Trophoblast cell (in vitro differentiated cells and primary cell): Measurements from ENCODE around the gene SYNJ1.

Source experiments
- DNase-seq, 2 donors: peaks; one replicate each; pipeline ENCODE4 v3.0.0-alpha.2; 2016
- H2AFZ ChIP-seq: 2 replicates; pipeline ENCODE4 v1.6.1; 2013; ENCODE audit warnings: low read length, moderate library complexity, mild to moderate bottlenecking; ENCODE audit not compliant: insufficient read depth, poor library complexity
- H2AK5ac ChIP-seq: 2 replicates; pipeline ENCODE4 v1.6.1; 2013; ENCODE audit warnings: mild to moderate bottlenecking, low read length
- H2BK120ac ChIP-seq: 2 replicates; pipeline ENCODE4 v1.6.1; 2013; ENCODE audit warnings: low read length, mild to moderate bottlenecking, moderate library complexity; ENCODE audit not compliant: insufficient read depth, poor library complexity
- H2BK12ac ChIP-seq: 2 replicates; pipeline ENCODE4 v1.6.1; 2013; ENCODE audit warnings: mild to moderate bottlenecking, low read length, moderate library complexity
- H2BK5ac ChIP-seq: 2 replicates; pipeline ENCODE4 v1.6.1; 2013; ENCODE audit warnings: low read length, low read depth, moderate library complexity, mild to moderate bottlenecking; ENCODE audit not compliant: poor library complexity
- H3K14ac ChIP-seq: 2 replicates; pipeline ENCODE4 v1.6.1; 2013; ENCODE audit warnings: mild to moderate bottlenecking, low read length
- H3K18ac ChIP-seq: 2 replicates; pipeline ENCODE4 v1.6.1; 2013; ENCODE audit warnings: mild to moderate bottlenecking, low read length
- H3K23ac ChIP-seq: 2 replicates; pipeline ENCODE4 v1.6.1; 2013; ENCODE audit warnings: low read length
- H3K27ac ChIP-seq: 2 replicates; pipeline ENCODE4 v1.5.1; 2013; ENCODE audit warnings: low read depth, mild to moderate bottlenecking, inconsistent platforms, low read length, moderate library complexity
- H3K27me3 ChIP-seq: 2 replicates; pipeline ENCODE4 v1.6.1; 2013; ENCODE audit warnings: inconsistent platforms, mild to moderate bottlenecking, low read length, moderate library complexity; ENCODE audit not compliant: insufficient read depth
- H3K36me3 ChIP-seq, 2 experiments: 1 replicate in 1 of 2; 2 replicates in 1 of 2; pipeline ENCODE4 v1.6.1; 2013; ENCODE audit warnings: low read length in 2 of 2, mild to moderate bottlenecking in 2 of 2, moderate library complexity in 1 of 2; ENCODE audit not compliant: insufficient read depth in 2 of 2, control insufficient read depth in 1 of 2
- H3K4ac ChIP-seq: 2 replicates; pipeline ENCODE4 v1.6.1; 2013; ENCODE audit warnings: low read depth, mild to moderate bottlenecking, low read length, moderate library complexity
- H3K4me1 ChIP-seq, 2 experiments: 1 replicate in 1 of 2; 2 replicates in 1 of 2; pipeline ENCODE4 v1.6.1; 2013; ENCODE audit warnings: low read length in 2 of 2, mild to moderate bottlenecking in 2 of 2, moderate library complexity in 1 of 2; ENCODE audit not compliant: insufficient read depth in 2 of 2, control insufficient read depth in 1 of 2
- H3K4me2 ChIP-seq: 2 replicates; pipeline ENCODE4 v1.6.1; 2013; ENCODE audit warnings: inconsistent platforms, mild to moderate bottlenecking, low read length, moderate library complexity
- H3K4me3 ChIP-seq: 2 replicates; pipeline ENCODE4 v1.5.1; 2013; ENCODE audit warnings: mild to moderate bottlenecking, low read depth, low read length, inconsistent platforms
- H3K79me1 ChIP-seq: one replicate; pipeline ENCODE4 v1.6.1; 2013; ENCODE audit warnings: low read length
- H3K79me2 ChIP-seq: 2 replicates; pipeline ENCODE4 v1.6.1; 2013; ENCODE audit warnings: low read length, mild to moderate bottlenecking; ENCODE audit not compliant: control insufficient read depth, insufficient read depth, poor library complexity
- H3K9ac ChIP-seq: 2 replicates; pipeline ENCODE4 v1.6.1; 2013; ENCODE audit warnings: mild to moderate bottlenecking, low read length
- H3K9me3 ChIP-seq: 2 replicates; pipeline ENCODE4 v1.6.1; 2013; ENCODE audit warnings: low read depth, mild to moderate bottlenecking, control low read depth, inconsistent platforms, low read length; ENCODE audit not compliant: insufficient read depth
- H4K12ac ChIP-seq: 2 replicates; pipeline ENCODE4 v1.6.1; 2013; ENCODE audit warnings: low read depth, mild to moderate bottlenecking, low read length, moderate library complexity
- H4K8ac ChIP-seq: 2 replicates; pipeline ENCODE4 v1.6.1; 2013; ENCODE audit warnings: low read depth, mild to moderate bottlenecking, low read length, moderate library complexity
- H4K91ac ChIP-seq: one replicate; pipeline ENCODE4 v1.6.1; 2013; ENCODE audit warnings: low read depth, mild to moderate bottlenecking, low read length, moderate library complexity
- WGBS: extraction: QIAGEN DNeasy Blood & Tissue Kit; methylation state at CpG from one replicate; pipeline ENCODE4 v1.1.7; 2013; ENCODE audit warnings: missing lambda C conversion rate; ENCODE audit not compliant: insufficient read length, insufficient coverage; ENCODE audit errors: extremely low coverage; 5-methylcytosine and 5-hydroxymethylcytosine counted together

SYNJ1 gene

GRCh38 chr21:32595431-32595830 is 132.4 kb downstream of the SYNJ1 start:
- no peak overlapping the region for H4K12ac ChIP-seq
- no peaks in the 10 kb centered on the region for H3K79me1 ChIP-seq
- H2AFZ ChIP-seq, result no peak overlapping the region
- no peak overlapping the region for H3K14ac ChIP-seq
- no peak overlapping the region for H2BK12ac ChIP-seq
- no peaks in the 10 kb centered on the region for H3K4me1 ChIP-seq
- no peak overlapping the region for H3K4me3 ChIP-seq
- no peak overlapping the region for H3K23ac ChIP-seq
- H3K27ac ChIP-seq, result no peak overlapping the region
- H3K18ac ChIP-seq, result no peak overlapping the region
- H3K79me2 ChIP-seq, result no peaks in the 10 kb centered on the region
- no peak for DNase-seq
- no peak overlapping the region for H3K4me2 ChIP-seq
- H4K8ac ChIP-seq, result no peak overlapping the region
- H2AK5ac ChIP-seq, result no peak overlapping the region
- peaks cover 7% of the 10 kb centered on the region in 2 experiments for H3K36me3 ChIP-seq
- H4K91ac ChIP-seq, result no peak overlapping the region
- H2BK120ac ChIP-seq, result no peak overlapping the region
- no peak overlapping the region for H3K4ac ChIP-seq
- peaks cover 1% of the 10 kb centered on the region for H3K9me3 ChIP-seq
- no peak overlapping the region for H3K9ac ChIP-seq
- H2BK5ac ChIP-seq, result no peak overlapping the region
- no peaks in the 10 kb centered on the region for H3K27me3 ChIP-seq
- no CpG with 5 or more reads among the region's 11 CpGs for WGBS

GRCh38 chr21:32593690-32594089 is 134.1 kb downstream of the SYNJ1 start:
- no peak overlapping the region for H4K12ac ChIP-seq
- no peaks in the 10 kb centered on the region for H3K4me1 ChIP-seq
- no peaks in the 10 kb centered on the region for H3K79me1 ChIP-seq

GRCh38 chr21:32592929-32593502 is 134.8 kb downstream of the SYNJ1 start:
- H3K23ac ChIP-seq, result no peak overlapping the region
- no peak overlapping the region for H4K8ac ChIP-seq
- no peak overlapping the region for H2BK12ac ChIP-seq
- no peak overlapping the region for H2AK5ac ChIP-seq
- H3K4me3 ChIP-seq, result no peak overlapping the region
- no peak overlapping the region for H3K4ac ChIP-seq
- H3K27ac ChIP-seq, result no peak overlapping the region
- H3K9ac ChIP-seq, result no peak overlapping the region
- WGBS, result no CpG with 5 or more reads among the region's 10 CpGs
- H3K14ac ChIP-seq, result no peak overlapping the region
- no peak overlapping the region for H2AFZ ChIP-seq
- DNase-seq, result no peak
- no peak overlapping the region for H3K18ac ChIP-seq
- H4K12ac ChIP-seq, result no peak overlapping the region
- no peak overlapping the region for H3K4me2 ChIP-seq
- H3K79me2 ChIP-seq, result no peaks in the 10 kb centered on the region
- H3K36me3 ChIP-seq, result no peaks in the 10 kb centered on the region
- H3K79me1 ChIP-seq, result no peaks in the 10 kb centered on the region
- H3K27me3 ChIP-seq, result no peaks in the 10 kb centered on the region
- H3K4me1 ChIP-seq, result no peaks in the 10 kb centered on the region
- H4K91ac ChIP-seq, result no peak overlapping the region
- no peak overlapping the region for H2BK120ac ChIP-seq
- no peak overlapping the region for H2BK5ac ChIP-seq
- peaks cover 1% of the 10 kb centered on the region for H3K9me3 ChIP-seq

More at GRCh38 chr21:32593690-32594089, 134.1 kb downstream of the SYNJ1 start:
- H2BK12ac ChIP-seq, result no peak overlapping the region
- WGBS, result no CpG with 5 or more reads among the region's 8 CpGs
- H2BK5ac ChIP-seq, result no peak overlapping the region
- H3K36me3 ChIP-seq, result no peaks in the 10 kb centered on the region
- no peak overlapping the region for H3K4me2 ChIP-seq
- H2AK5ac ChIP-seq, result no peak overlapping the region
- no peaks in the 10 kb centered on the region for H3K79me2 ChIP-seq
- H3K4ac ChIP-seq, result no peak overlapping the region
- H3K9me3 ChIP-seq, result peaks cover 1% of the 10 kb centered on the region
- DNase-seq, result no peak
- H3K18ac ChIP-seq, result no peak overlapping the region
- no peak overlapping the region for H4K8ac ChIP-seq
- H2AFZ ChIP-seq, result no peak overlapping the region
- H3K27ac ChIP-seq, result no peak overlapping the region
- H3K9ac ChIP-seq, result no peak overlapping the region
- H4K91ac ChIP-seq, result no peak overlapping the region
- H2BK120ac ChIP-seq, result no peak overlapping the region
- H3K23ac ChIP-seq, result no peak overlapping the region
- no peak overlapping the region for H3K14ac ChIP-seq
- no peak overlapping the region for H3K4me3 ChIP-seq
- H3K27me3 ChIP-seq, result no peaks in the 10 kb centered on the region

GRCh38 chr21:32590130-32590529 is 137.7 kb downstream of the SYNJ1 start:
- H4K8ac ChIP-seq, result no peak overlapping the region
- no peak overlapping the region for H3K23ac ChIP-seq
- no peak overlapping the region for H2BK5ac ChIP-seq
- no peaks in the 10 kb centered on the region for H3K79me1 ChIP-seq
- WGBS, result no CpG with 5 or more reads among the region's 4 CpGs
- H3K18ac ChIP-seq, result no peak overlapping the region
- no peak overlapping the region for H3K4me2 ChIP-seq
- H3K36me3 ChIP-seq, result peaks cover 0 to 2% of the 10 kb centered on the region in 2 experiments
- no peak overlapping the region for H2AK5ac ChIP-seq
- no peak overlapping the region for H2BK120ac ChIP-seq
- no peak overlapping the region for H3K9ac ChIP-seq
- H3K27ac ChIP-seq, result no peak overlapping the region
- H3K14ac ChIP-seq, result no peak overlapping the region
- H3K4me1 ChIP-seq, result no peaks in the 10 kb centered on the region
- H4K12ac ChIP-seq, result no peak overlapping the region
- no peak overlapping the region for H3K4me3 ChIP-seq
- H3K27me3 ChIP-seq, result no peaks in the 10 kb centered on the region
- H2AFZ ChIP-seq, result no peak overlapping the region
- no peak overlapping the region for H4K91ac ChIP-seq
- no peaks in the 10 kb centered on the region for H3K9me3 ChIP-seq
- H3K4ac ChIP-seq, result no peak overlapping the region
- no peak overlapping the region for H2BK12ac ChIP-seq
- H3K79me2 ChIP-seq, result no peaks in the 10 kb centered on the region
- no peak for DNase-seq
